HEK293T (cell line): ENCODE measurements around the gene TAS1R1.
"Not testable (repeated sequence)": the region's sequence is repeated elsewhere in the genome, so short reads cannot be mapped to it uniquely, and the experiment has no call there.

Source experiments
- CTCF ChIA-PET: fragments of 350-600 bp; formaldehyde crosslinking; extraction: SDS; loops from one replicate; lab custom pipeline; 2021; ENCODE audit warnings: antibody characterized with exemption, inconsistent platforms; lab: Yijun Ruan, JAX
- POLR2A ChIA-PET: fragments of 350-600 bp; formaldehyde crosslinking; extraction: SDS; loops from one replicate; lab custom pipeline; 2020; ENCODE audit warnings: antibody characterized with exemption, inconsistent platforms; lab: Yijun Ruan, JAX
- DNase-seq: peaks from one replicate; pipeline ENCODE4 v3.0.0; 2012; ENCODE audit warnings: mixed read lengths; ENCODE audit errors: extremely low spot score
- ARNT ChIP-seq: fragments of 450-650 bp; IDR thresholded peaks from 2 replicates; pipeline ENCODE4 v1.6.1; 2017; ENCODE audit warnings: mild to moderate bottlenecking
- BHLHE40 ChIP-seq: fragments of 450-650 bp; IDR thresholded peaks from 2 replicates; pipeline ENCODE4 v1.6.1; 2016; ENCODE audit warnings: mild to moderate bottlenecking, moderate library complexity, borderline replicate concordance
- CTBP1 ChIP-seq: fragments of 450-650 bp; IDR thresholded peaks from 2 replicates; pipeline ENCODE4 v1.6.1; 2016; ENCODE audit warnings: borderline replicate concordance
- ELF4 ChIP-seq: fragments of 450-650 bp; IDR thresholded peaks from 2 replicates; pipeline ENCODE4 v1.6.1; 2017; ENCODE audit warnings: antibody characterized with exemption
- FOXA1 ChIP-seq: fragments of 450-650 bp; IDR thresholded peaks from 2 replicates; pipeline ENCODE4 v1.6.1; 2016; ENCODE audit warnings: mild to moderate bottlenecking
- FOXK2 ChIP-seq: fragments of 450-650 bp; IDR thresholded peaks from 2 replicates; pipeline ENCODE4 v1.6.1; 2016; ENCODE audit warnings: mild to moderate bottlenecking
- FOXM1 ChIP-seq: fragments of 450-650 bp; IDR thresholded peaks from 2 replicates; pipeline ENCODE4 v1.6.1; 2017; ENCODE audit warnings: mild to moderate bottlenecking, borderline replicate concordance
- HDGF ChIP-seq: fragments of 450-650 bp; IDR thresholded peaks from 2 replicates; pipeline ENCODE4 v1.6.1; 2017; ENCODE audit warnings: antibody characterized with exemption, borderline replicate concordance
- L3MBTL2 ChIP-seq: fragments of 450-650 bp; conservative IDR thresholded peaks from 2 replicates; pipeline ENCODE4 v1.6.1; 2016; ENCODE audit warnings: mild to moderate bottlenecking
- LEF1 ChIP-seq: fragments of 450-650 bp; IDR thresholded peaks from 2 replicates; pipeline ENCODE4 v1.6.1; 2017; ENCODE audit warnings: mild to moderate bottlenecking, borderline replicate concordance
- NFRKB ChIP-seq: fragments of 450-650 bp; IDR thresholded peaks from 2 replicates; pipeline ENCODE4 v1.6.1; 2016; ENCODE audit warnings: mild to moderate bottlenecking, moderate library complexity
- SP1 ChIP-seq: fragments of 450-650 bp; IDR thresholded peaks from 2 replicates; pipeline ENCODE4 v1.6.1; 2017
- SUZ12 ChIP-seq: fragments of 450-650 bp; IDR thresholded peaks from 2 replicates; pipeline ENCODE4 v1.6.1; 2016; ENCODE audit warnings: mild to moderate bottlenecking
- TARDBP ChIP-seq: fragments of 450-650 bp; IDR thresholded peaks from 2 replicates; pipeline ENCODE4 v1.6.1; 2016
- ZNF384 ChIP-seq: fragments of 450-650 bp; IDR thresholded peaks from 2 replicates; pipeline ENCODE4 v1.6.1; 2016
- TF ChIP-seq, protein P1 (sequence below): fragments of 450-650 bp; IDR thresholded peaks from 2 replicates; pipeline ENCODE4 v1.6.1; 2016

TAS1R1 gene

DNA sequence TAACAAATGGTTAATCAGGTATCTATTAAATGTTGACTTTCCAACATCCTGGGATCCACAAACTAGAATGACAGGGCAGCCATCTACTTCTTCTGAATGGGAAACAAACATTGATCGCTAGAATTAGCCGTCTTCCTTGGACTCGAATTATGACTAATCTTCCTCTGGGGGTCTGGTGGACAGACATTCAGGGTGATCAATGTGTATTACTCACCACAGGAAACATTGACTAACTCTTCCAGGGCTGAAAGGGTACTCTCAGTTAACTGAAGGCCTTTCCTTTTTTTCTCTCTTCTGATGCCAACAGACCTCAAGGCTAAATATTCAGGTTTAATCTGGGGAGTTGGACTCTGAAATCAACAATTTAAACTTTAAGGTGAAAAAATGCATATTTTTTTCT, 10.3 kb upstream of the TAS1R1 start:
- DNase-seq: no peak
- ChIA-PET CTCF (no interaction called here), POLR2A (no interaction called here)
- no peak for TF ChIP-seq ARNT
- no peak for TF ChIP-seq FOXK2
- TF ChIP-seq ZNF384: no peak
- no peak for TF ChIP-seq FOXM1
- TF ChIP-seq SP1: no peak
- TF ChIP-seq LEF1: no peak
- no peak for TF ChIP-seq TARDBP
- TF ChIP-seq, protein P1, sequence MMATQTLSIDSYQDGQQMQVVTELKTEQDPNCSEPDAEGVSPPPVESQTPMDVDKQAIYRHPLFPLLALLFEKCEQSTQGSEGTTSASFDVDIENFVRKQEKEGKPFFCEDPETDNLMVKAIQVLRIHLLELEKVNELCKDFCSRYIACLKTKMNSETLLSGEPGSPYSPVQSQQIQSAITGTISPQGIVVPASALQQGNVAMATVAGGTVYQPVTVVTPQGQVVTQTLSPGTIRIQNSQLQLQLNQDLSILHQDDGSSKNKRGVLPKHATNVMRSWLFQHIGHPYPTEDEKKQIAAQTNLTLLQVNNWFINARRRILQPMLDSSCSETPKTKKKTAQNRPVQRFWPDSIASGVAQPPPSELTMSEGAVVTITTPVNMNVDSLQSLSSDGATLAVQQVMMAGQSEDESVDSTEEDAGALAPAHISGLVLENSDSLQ: no peak
- no peak for TF ChIP-seq SUZ12
- TF ChIP-seq BHLHE40: no peak
- TF ChIP-seq ELF4: no peak
- no peak for TF ChIP-seq L3MBTL2
- TF ChIP-seq FOXA1: no peak
- no peak for TF ChIP-seq NFRKB

DNA sequence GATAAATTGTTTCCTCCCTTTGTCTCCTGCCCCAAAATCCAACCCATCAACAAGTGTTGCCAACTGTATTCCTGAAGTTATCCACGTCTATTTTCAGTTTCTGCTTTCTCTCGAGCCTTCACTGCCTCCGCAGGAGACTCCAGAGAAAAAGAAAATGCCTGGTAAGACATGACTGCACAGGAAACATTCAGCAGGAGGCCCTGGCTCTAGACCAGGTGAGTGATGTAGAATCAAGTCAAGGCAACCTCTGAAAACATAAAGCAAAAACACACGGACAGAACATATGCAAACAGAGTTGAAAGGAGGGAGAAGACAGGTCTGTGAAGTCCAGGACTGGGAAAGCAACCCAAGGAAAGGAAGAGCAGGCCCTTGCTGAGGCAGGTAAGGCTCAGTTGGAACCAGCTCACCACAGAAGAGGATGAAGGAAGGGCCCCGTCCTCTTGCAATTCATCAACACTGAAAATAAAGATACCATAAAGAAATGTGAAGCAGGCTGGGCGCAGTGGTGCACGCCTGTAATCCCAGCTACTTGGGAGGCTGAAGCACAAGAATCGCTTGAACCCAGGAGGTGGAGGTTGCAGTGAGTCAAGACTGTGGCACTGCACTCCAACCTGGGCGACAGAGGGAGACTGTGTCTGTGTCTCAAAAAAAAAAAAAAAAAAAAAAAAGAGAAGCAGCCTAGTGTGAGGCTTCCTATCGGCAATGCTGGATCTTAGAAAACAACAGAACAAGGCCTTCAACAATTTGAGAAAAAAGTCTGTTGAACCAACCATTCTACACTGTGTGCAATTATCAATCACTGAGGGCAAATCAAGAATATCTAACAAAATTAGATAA, 9.6 kb upstream of the TAS1R1 start:
- no peak for TF ChIP-seq FOXK2
- no peak for TF ChIP-seq BHLHE40
- POLR2A ChIA-PET: no interaction called here
- CTCF ChIA-PET: no interaction called here
- no peak for DNase-seq

DNA sequence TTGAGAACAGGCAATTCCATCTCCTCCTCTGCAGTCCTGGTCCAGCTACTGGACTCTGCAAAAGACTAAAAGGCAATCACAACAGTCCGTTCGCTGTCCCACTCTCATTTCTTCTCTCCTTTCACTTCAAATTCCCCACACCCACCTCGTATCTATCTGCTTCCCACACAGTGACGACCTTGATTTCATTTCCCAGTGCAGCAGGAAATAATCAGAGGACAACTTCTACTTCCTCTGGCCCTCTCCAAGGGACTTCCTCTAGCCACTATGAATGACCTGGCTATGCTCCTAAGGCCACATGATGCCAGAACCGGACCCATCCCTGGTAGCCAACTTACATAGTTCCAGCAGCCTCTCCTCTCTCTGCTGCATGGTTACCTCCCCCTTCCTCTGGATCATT, 8.8 kb upstream of the TAS1R1 start:
- CTCF ChIA-PET: no interaction called here
- POLR2A ChIA-PET: no interaction called here
- TF ChIP-seq L3MBTL2: no peak
- TF ChIP-seq LEF1: no peak
- no peak for TF ChIP-seq CTBP1
- TF ChIP-seq ARNT: no peak
- no peak for DNase-seq

DNA sequence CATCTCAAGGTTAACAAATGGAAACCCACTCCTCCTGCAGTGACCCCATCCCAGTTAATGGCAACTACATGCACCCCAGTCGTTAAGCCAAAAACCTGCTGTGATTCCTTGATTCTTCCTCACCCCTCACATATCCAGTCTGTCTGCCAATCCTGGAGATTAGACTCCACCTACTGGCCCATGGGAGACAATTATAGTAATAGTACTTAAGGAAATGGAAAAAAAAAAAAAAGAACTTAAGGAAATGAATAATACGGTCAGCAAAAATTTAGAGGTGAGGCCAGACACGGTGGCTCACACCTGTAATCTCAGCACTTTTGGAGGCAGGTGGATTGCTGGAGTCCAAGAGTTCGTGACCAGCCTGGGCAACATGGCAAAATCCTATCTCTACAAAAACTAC, 7.8 kb upstream of the TAS1R1 start:
- ChIA-PET POLR2A (no interaction called here), CTCF (interaction anchor here (0.8 kb wide), 1 partner anchor 19 kb away, joined by 3 read pairs; no protein-coding TSS in a partner anchor)
- TF ChIP-seq SUZ12 (no peak), FOXM1 (no peak), FOXK2 (no peak), LEF1 (no peak), ARNT (no peak), TARDBP (no peak), L3MBTL2 (no peak), HDGF (no peak), SP1 (no peak), ELF4 (no peak), ZNF384 (no peak)
- TF ChIP-seq, protein P1: no peak
- no peak for DNase-seq

DNA sequence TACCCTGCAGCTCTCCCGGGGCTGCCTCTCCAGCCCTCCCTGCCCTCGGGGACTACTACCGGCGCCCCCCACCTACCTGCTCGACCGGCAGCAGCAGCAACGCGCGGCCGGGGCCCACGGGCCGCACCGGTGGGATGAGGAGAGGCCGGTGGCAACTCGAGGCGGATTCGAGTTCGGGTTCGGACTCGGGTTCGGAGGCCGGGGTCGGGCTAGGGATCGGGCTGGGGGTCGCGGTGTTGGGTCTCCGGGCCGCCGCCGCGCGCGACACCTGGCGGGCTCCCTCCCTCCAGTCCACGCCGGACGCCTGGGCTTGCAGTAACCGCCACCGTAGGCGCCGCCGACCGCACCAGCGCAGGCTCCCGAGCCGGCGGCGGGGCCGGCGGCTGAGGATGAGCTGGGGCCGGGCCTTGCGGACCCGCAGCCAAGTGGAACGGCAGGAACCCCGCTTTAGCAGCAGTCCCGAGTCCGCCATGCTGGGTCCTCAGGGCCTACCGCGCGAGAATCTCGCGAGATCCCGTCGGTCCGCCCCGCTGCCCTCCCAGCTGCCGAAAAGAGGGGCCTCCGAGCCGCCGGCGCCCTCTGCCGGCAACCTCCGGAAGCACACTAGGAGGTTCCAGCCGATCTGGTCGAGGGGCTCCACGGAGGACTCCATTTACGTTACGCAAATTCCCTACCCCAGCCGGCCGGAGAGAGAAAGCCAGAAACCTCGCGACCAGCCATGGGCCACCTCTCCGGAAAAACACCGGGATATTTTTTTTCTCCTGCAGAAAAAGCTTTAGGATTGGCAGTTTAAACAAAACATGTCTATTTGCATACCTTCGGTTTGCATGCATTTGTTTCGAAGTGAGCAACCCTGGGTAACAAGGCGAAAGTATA, 838 bp upstream of the TAS1R1 start, which contains the start of gene NOL9:
Gene NOL9, minus strand, starts transcription at position 483 of the 876 bp plus-strand sequence. Its CDS starts 11 bp downstream, at position 472.
- DNase-seq: peak; percentile 97
- POLR2A ChIA-PET: interaction anchor here (0.7 to 3.6 kb wide), 5 partner anchors 18 to 61 kb away, joined by 3 to 25 read pairs (median 3); partner anchors contain the start of genes KLHL21 and ZBTB48
- CTCF ChIA-PET: interaction anchor here (0.6 to 1.4 kb wide), 11 partner anchors 12 to 192 kb away, joined by 3 to 7 read pairs (median 3); partner anchors contain the start of genes KLHL21 and ZBTB48
- peak; percentile 14; the same call in 1 of the 2 replicates for TF ChIP-seq NFRKB
- TF ChIP-seq SP1: peak; percentile 69; the same call in 1 of the 2 replicates
- 0 out of 2 replicates have a peak, but pooled peaks have one; percentile 18 for TF ChIP-seq ELF4
- TF ChIP-seq, protein P1: no peak
- no peak for TF ChIP-seq FOXA1
- TF ChIP-seq FOXM1: no peak; the same call in 1 of the 2 replicates
- TF ChIP-seq LEF1: 0 out of 2 replicates have a peak, but pooled peaks have one; percentile 53

DNA sequence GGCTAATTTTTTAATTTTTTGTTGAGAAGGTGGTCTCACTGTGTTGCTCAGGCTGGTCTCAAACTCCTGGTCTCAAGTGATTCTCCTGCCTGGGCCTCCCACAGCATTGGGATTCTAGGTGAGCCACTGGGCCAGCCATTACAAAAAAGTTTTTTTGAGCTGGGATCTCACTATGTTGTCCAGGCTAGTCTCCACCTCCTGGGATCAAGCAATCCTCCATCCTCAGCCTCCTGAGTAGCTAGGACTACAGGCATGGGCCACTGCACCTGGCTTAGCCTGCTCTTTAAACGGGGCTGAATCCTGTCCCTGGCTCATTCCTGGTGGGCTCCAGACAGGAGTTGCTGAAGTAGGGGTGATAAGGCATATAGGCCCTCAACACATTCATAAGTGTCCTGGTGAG, 2.5 kb downstream of the TAS1R1 start:
- POLR2A ChIA-PET: no interaction called here
- DNase-seq: no peak
- TF ChIP-seq NFRKB (no peak), ARNT (no peak), L3MBTL2 (no peak), ZNF384 (no peak), FOXK2 (no peak), TARDBP (no peak), ELF4 (no peak), FOXM1 (no peak)
- TF ChIP-seq, protein P1: no peak
- CTCF ChIA-PET: no interaction called here

DNA sequence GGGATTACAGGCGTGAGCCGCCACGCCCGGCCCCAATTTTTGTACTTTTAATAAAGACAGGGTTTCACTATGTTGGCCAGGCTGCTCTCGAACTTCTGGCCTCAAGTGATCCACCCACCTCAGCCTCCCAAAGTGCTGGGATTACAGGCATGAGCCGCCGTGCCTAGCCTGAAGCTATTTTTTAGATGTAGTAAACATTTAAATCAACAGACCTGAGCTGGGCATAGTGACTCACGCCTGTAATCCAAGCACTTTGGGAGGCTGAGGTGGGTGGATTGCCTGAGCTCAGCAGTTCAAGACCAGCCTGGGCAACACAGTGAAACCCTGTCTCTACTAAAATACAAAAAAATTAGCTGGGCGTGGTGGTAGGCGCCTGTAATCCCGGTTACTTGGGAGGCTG, 4.1 kb downstream of the TAS1R1 start:
- CTCF ChIA-PET, DNase-seq, POLR2A ChIA-PET: not testable (repeated sequence)
